IgD-negative memory B cell (primary cell): ENCODE results near the gene RASL11B. TPM values are rescaled to one million over a fixed set of nuclear protein-coding genes. Genes with fewer than 3 reads are reported as not detected.
A peak's percentile ranks its signal among the peaks of the same experiment; 100 is the strongest.

Experiments used
- H3K27ac Mint-ChIP-seq, 3 donors: one replicate each; pipeline ENCODE4 v1.8.0; 2020 to 2022; ENCODE audit warnings: mild to moderate bottlenecking in 3 of 3, mixed read lengths in 3 of 3, moderate library complexity in 1 of 3
- H3K27me3 Mint-ChIP-seq: one replicate; pipeline ENCODE4 v1.8.0; 2021; ENCODE audit warnings: mixed read lengths
- H3K36me3 Mint-ChIP-seq: one replicate; pipeline ENCODE4 v1.8.0; 2020; ENCODE audit warnings: mild to moderate bottlenecking, mixed read lengths
- H3K4me1 Mint-ChIP-seq, 3 donors: one replicate each; pipeline ENCODE4 v1.8.0; 2020 to 2022; ENCODE audit warnings: mixed read lengths in 3 of 3, mild to moderate bottlenecking in 1 of 3
- H3K4me3 Mint-ChIP-seq, 4 donors: one replicate each; pipeline ENCODE4 v1.8.0; 2020 to 2022; ENCODE audit warnings: mild to moderate bottlenecking in 4 of 4, mixed read lengths in 4 of 4, moderate library complexity in 3 of 4
- H3K9me3 Mint-ChIP-seq, 3 donors: one replicate each; pipeline ENCODE4 v1.8.0; 2020 to 2021; ENCODE audit warnings: mixed read lengths in 3 of 3, mild to moderate bottlenecking in 1 of 3
- polyA plus RNA-seq: library from polyadenylated mRNA; unstranded; fragments of 300-500 nt; fragmentation: Illumina TruSeq; gene quantifications from one replicate; pipeline ENCODE4 v1.2.3, GENCODE V29; 2021

Gene RASL11B
- polyA plus RNA-seq, 1 donor from 2014 or later = 0.13 TPM

GRCh38 chr4:52837716-52838558, 24.2 kb upstream of the RASL11B start:
- Mint-ChIP-seq H3K4me3 (no peak overlapping the region), H3K27ac (no peak overlapping the region), H3K9me3 (no peaks in the 10 kb centered on the region), H3K36me3 (no peaks in the 10 kb centered on the region), H3K27me3 (no peaks in the 10 kb centered on the region), H3K4me1 (no peaks in the 10 kb centered on the region)

- H3K4me3 Mint-ChIP-seq = no peak overlapping the region
- H3K9me3 Mint-ChIP-seq = no peaks in the 10 kb centered on the region
- H3K4me1 Mint-ChIP-seq = peaks cover 2 to 9% (median 8%) of the 10 kb centered on the region in 3 donors
- H3K27me3 Mint-ChIP-seq = no peaks in the 10 kb centered on the region
- peaks cover 2% of the 10 kb centered on the region for H3K36me3 Mint-ChIP-seq
- peak overlapping the region in 1 of 3 donors; percentile 10 for H3K27ac Mint-ChIP-seq
Observed at GRCh38 chr4:52838729-52839586, 23.2 kb upstream of the RASL11B start.

- no peak overlapping the region for H3K27ac Mint-ChIP-seq
- no peaks in the 10 kb centered on the region for H3K27me3 Mint-ChIP-seq
- no peaks in the 10 kb centered on the region for H3K9me3 Mint-ChIP-seq
Observed at GRCh38 chr4:52840531-52841370, 21.4 kb upstream of the RASL11B start.

DNA sequence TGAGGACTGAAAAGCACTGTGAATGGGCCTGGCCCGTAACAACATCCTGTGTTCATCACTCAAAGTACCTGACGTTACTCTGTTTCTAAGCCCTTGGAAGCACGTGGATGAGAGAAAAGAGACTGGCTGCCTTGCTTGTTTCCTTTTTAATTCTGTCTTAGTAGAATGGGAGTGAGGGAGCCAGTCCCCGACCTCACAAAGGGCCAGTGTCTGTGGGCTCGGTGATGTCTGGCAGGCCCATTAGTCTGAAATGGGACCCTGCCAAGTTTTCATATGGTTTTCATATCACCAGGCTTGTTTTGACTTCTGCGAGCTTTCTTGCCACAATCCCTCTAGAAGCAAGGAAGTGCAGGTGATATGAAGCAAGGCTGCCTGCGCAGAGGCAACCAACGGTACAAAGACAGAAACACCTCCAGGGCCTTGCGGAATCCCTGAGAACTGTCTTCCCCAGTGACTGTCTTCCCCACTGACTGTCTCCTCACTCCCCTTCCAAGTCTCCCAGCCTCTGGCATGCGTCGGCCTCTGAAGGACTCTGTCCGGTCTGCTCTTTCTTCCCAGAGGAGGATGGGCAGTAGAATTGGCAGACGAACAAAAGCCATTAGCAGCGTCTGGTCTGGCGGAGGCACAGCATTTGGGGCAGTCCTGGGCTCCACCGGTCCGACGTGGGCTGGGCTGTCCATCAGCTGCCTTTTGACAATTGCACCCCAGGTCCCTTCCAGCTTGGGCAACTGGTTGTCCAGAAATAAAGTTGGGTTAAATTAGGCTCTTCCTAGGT, 20.2 kb upstream of the RASL11B start:
- Mint-ChIP-seq H3K4me1 (peaks cover 8 to 11% (median 9%) of the 10 kb centered on the region in 3 donors), H3K36me3 (peaks cover 3% of the 10 kb centered on the region), H3K9me3 (no peaks in the 10 kb centered on the region)

More at GRCh38 chr4:52840531-52841370, 21.4 kb upstream of the RASL11B start:
- H3K4me1 Mint-ChIP-seq = peaks cover 8 to 11% (median 9%) of the 10 kb centered on the region in 3 donors
- H3K36me3 Mint-ChIP-seq = peaks cover 3% of the 10 kb centered on the region
- H3K4me3 Mint-ChIP-seq = no peak overlapping the region

DNA sequence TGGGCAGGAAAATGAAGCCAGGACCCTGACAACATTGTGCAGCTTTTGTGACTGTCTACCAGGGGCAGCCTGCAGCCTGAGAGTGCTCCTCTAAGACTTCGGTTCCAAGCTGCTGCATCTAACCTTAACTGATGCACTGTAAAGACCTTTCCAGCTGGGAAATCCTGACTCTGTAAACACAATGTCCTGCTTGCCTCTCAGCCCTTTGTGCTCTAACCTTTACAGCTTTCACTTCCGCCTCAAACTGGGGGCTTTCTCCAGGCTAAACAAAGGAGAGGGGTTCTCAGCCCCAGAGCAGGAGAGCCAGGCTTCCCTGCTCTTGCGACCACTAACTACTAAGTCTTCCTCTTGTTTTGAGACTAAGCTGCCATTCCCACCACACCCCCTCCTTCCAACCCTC, 19.3 kb upstream of the RASL11B start:
- Mint-ChIP-seq H3K9me3 (no peaks in the 10 kb centered on the region), H3K27me3 (no peaks in the 10 kb centered on the region), H3K36me3 (peaks cover 3% of the 10 kb centered on the region), H3K27ac (no peak overlapping the region), H3K4me3 (no peak overlapping the region), H3K4me1 (peaks cover 8 to 11% (median 9%) of the 10 kb centered on the region in 3 donors)

More for the DNA sequence above, 20.2 kb upstream of the RASL11B start:
- Mint-ChIP-seq H3K27me3 (no peaks in the 10 kb centered on the region), H3K27ac (no peak overlapping the region), H3K4me3 (no peak overlapping the region)

- Mint-ChIP-seq H3K4me3 (peak overlapping the region in 2 of 4 donors; percentile 24 to 76), H3K4me1 (peaks cover 8 to 11% (median 9%) of the 10 kb centered on the region in 3 donors), H3K36me3 (peaks cover 4% of the 10 kb centered on the region), H3K9me3 (no peaks in the 10 kb centered on the region), H3K27me3 (no peaks in the 10 kb centered on the region), H3K27ac (peak overlapping the region in 1 of 3 donors; percentile 64)
Observed at GRCh38 chr4:52843351-52843750, 18.8 kb upstream of the RASL11B start.

- Mint-ChIP-seq H3K4me3 (peak overlapping the region in 2 of 4 donors; percentile 24 to 76), H3K27ac (peak overlapping the region; percentile 2 to 92 (median 64)), H3K4me1 (peaks cover 8 to 11% (median 9%) of the 10 kb centered on the region in 3 donors), H3K9me3 (no peaks in the 10 kb centered on the region), H3K27me3 (no peaks in the 10 kb centered on the region), H3K36me3 (peaks cover 4% of the 10 kb centered on the region)
Observed at GRCh38 chr4:52843958-52844357, 18.2 kb upstream of the RASL11B start.

GRCh38 chr4:52844596-52844995, 17.5 kb upstream of the RASL11B start:
- Mint-ChIP-seq H3K36me3 (peaks cover 4% of the 10 kb centered on the region), H3K27me3 (peaks cover 1% of the 10 kb centered on the region), H3K4me1 (peaks cover 8 to 11% (median 9%) of the 10 kb centered on the region in 3 donors), H3K27ac (peak overlapping the region in 2 of 3 donors; percentile 4 to 92), H3K4me3 (no peak overlapping the region), H3K9me3 (no peaks in the 10 kb centered on the region)

- Mint-ChIP-seq H3K27ac (no peak overlapping the region), H3K9me3 (no peaks in the 10 kb centered on the region), H3K36me3 (peaks cover 4% of the 10 kb centered on the region), H3K27me3 (peaks cover 1% of the 10 kb centered on the region), H3K4me3 (no peak overlapping the region), H3K4me1 (peaks cover 8 to 11% (median 9%) of the 10 kb centered on the region in 3 donors)
Observed at GRCh38 chr4:52846502-52846901, 15.6 kb upstream of the RASL11B start.

- Mint-ChIP-seq H3K4me3 (no peak overlapping the region), H3K27ac (no peak overlapping the region), H3K27me3 (peaks cover 3% of the 10 kb centered on the region), H3K36me3 (peaks cover 4% of the 10 kb centered on the region), H3K9me3 (no peaks in the 10 kb centered on the region), H3K4me1 (peaks cover 7 to 9% (median 8%) of the 10 kb centered on the region in 3 donors)
Observed at GRCh38 chr4:52848254-52848653, 13.9 kb upstream of the RASL11B start.

DNA sequence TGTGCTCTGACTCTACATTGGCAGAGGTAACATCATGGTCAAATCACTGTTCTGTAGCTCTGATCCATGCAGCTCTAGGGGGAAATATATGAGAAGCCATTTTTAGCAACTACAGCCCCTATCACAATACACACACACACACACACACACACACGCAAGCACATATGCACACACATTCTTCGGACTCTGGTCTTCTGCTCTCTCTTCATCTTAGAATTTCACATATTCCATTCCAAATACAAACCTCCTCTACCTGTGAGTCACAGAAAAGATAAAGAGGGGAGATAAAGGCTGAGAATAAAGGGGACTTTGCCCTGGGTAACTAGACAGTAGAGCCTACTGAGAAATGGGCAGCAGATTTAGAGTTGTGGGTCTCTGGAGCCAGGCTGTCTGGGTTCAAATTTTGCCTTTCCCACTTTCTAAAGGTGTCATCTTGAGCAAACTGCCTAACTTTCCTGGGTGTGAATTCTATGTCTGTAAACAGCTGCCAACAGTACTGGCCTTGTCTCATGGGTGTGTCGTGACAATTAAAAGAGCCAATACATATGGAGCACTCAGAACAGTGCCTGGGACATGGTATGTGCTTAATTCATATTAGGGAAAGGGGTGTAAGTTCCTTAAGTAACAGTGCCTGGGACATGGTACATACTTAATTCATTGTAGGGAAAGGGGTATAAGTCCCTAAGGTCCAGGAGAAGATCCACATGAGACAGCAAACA, 11.6 kb upstream of the RASL11B start:
- Mint-ChIP-seq H3K4me3 (no peak overlapping the region), H3K36me3 (peaks cover 4% of the 10 kb centered on the region), H3K27ac (no peak overlapping the region), H3K27me3 (peaks cover 3% of the 10 kb centered on the region), H3K4me1 (no peaks in the 10 kb centered on the region), H3K9me3 (peaks cover 0 to 1% (median 0%) of the 10 kb centered on the region in 3 donors)

- Mint-ChIP-seq H3K36me3 (peaks cover 4% of the 10 kb centered on the region), H3K27me3 (peaks cover 6% of the 10 kb centered on the region), H3K27ac (no peak overlapping the region), H3K4me1 (no peaks in the 10 kb centered on the region), H3K9me3 (peaks cover 0 to 1% (median 0%) of the 10 kb centered on the region in 3 donors), H3K4me3 (no peak overlapping the region)
Observed at GRCh38 chr4:52852041-52852440, 10.1 kb upstream of the RASL11B start.

- H3K9me3 Mint-ChIP-seq = peaks cover under 1 to 5% (median 2%) of the 10 kb centered on the region in 3 donors
- peaks cover 4% of the 10 kb centered on the region for H3K36me3 Mint-ChIP-seq
- H3K27me3 Mint-ChIP-seq = peaks cover 11% of the 10 kb centered on the region
- no peak overlapping the region for H3K27ac Mint-ChIP-seq
- H3K4me1 Mint-ChIP-seq = no peaks in the 10 kb centered on the region
- H3K4me3 Mint-ChIP-seq = no peak overlapping the region
Observed at GRCh38 chr4:52852711-52853110, 9.4 kb upstream of the RASL11B start.
